CD4-positive, alpha-beta T cell (primary cell): ENCODE results near the gene PPP1R9A. TPM values are rescaled to one million over a fixed set of nuclear protein-coding genes. Genes with fewer than 3 reads are reported as not detected.

ENCODE experiments used
- ATAC-seq: fragments of 200-7000 bp; cut with Tn5 transposase; one replicate; pipeline ENCODE4 v1.10.0; 2022; ENCODE audit warnings: mild to moderate bottlenecking; ENCODE audit not compliant: poor library complexity
- CTCF ChIA-PET: fragments of 350-600 bp; sonication (Branson Sonifier 250); formaldehyde crosslinking; loops from one replicate; lab custom pipeline; 2021; ENCODE audit warnings: antibody characterized with exemption, inconsistent platforms; lab: Charles Lee
- POLR2A ChIA-PET: fragments of 350-600 bp; sonication (Branson Sonifier 250); formaldehyde crosslinking; loops from one replicate; lab custom pipeline; 2021; ENCODE audit warnings: antibody characterized with exemption, inconsistent platforms; lab: Charles Lee
- DNase-seq, 14 experiments: peaks; one replicate each; pipeline ENCODE4 v3.0.0-alpha.2; 2013 to 2020; ENCODE audit warnings: mixed read lengths in 2 of 14
- H3K27ac ChIP-seq, 2 donors: one replicate each; pipeline versions ENCODE4 v1.5.1 to v1.7.0; 2013; ENCODE audit warnings: low read length in 2 of 2, low read depth in 1 of 2, mild to moderate bottlenecking in 1 of 2
- H3K27me3 ChIP-seq, 2 experiments: 1 replicate in 1 of 2; 2 replicates in 1 of 2; pipeline versions ENCODE4 v1.6.1 to v1.7.0; 2013; ENCODE audit warnings: low read length in 2 of 2, control low read depth in 1 of 2, mild to moderate bottlenecking in 1 of 2, moderate library complexity in 1 of 2; ENCODE audit not compliant: insufficient read depth in 2 of 2, control insufficient read depth in 1 of 2
- H3K36me3 ChIP-seq: one replicate; pipeline ENCODE4 v1.6.1; 2013; ENCODE audit warnings: low read length, control low read depth; ENCODE audit not compliant: insufficient read depth
- H3K4me1 ChIP-seq: one replicate; pipeline ENCODE4 v1.6.1; 2013; ENCODE audit warnings: low read length, control low read depth; ENCODE audit not compliant: insufficient read depth
- H3K4me3 ChIP-seq: one replicate; pipeline ENCODE4 v1.5.1; 2013; ENCODE audit warnings: mild to moderate bottlenecking, low read length, moderate library complexity
- H3K9me3 ChIP-seq, 2 experiments: 1 replicate in 1 of 2; 2 replicates in 1 of 2; pipeline versions ENCODE4 v1.6.1 to v1.7.0; 2013; ENCODE audit warnings: low read length in 2 of 2, mild to moderate bottlenecking in 2 of 2, control low read depth in 1 of 2, moderate library complexity in 1 of 2; ENCODE audit not compliant: control insufficient read depth in 1 of 2, insufficient read depth in 1 of 2
- H3K27ac Mint-ChIP-seq: one replicate; pipeline ENCODE4 v1.8.0; 2020; ENCODE audit warnings: mixed read lengths
- H3K27me3 Mint-ChIP-seq: one replicate; pipeline ENCODE4 v1.8.0; 2021; ENCODE audit warnings: mixed read lengths
- H3K36me3 Mint-ChIP-seq: one replicate; pipeline ENCODE4 v1.8.0; 2021; ENCODE audit warnings: low read depth, mixed read lengths
- H3K4me1 Mint-ChIP-seq: one replicate; pipeline ENCODE4 v1.8.0; 2021; ENCODE audit warnings: low read depth, mixed read lengths
- H3K4me3 Mint-ChIP-seq: one replicate; pipeline ENCODE4 v1.8.0; 2020; ENCODE audit warnings: mild to moderate bottlenecking, mixed read lengths
- H3K9me3 Mint-ChIP-seq: one replicate; pipeline ENCODE4 v1.8.0; 2020; ENCODE audit warnings: mixed read lengths
- CTCF ChIP-seq: fragments of 200-600 bp; IDR thresholded peaks from one replicate; pipeline ENCODE4 v1.8.0; 2022; ENCODE audit warnings: antibody characterized with exemption, mild to moderate bottlenecking
- intact Hi-C, 2 experiments: fragments of 100-400 bp; cut with DNase I in 1 of 2; cut with micrococcal nuclease in 1 of 2; formaldehyde crosslinking; loops; one replicate each; pipeline versions ENCODE4 v1.15.1 to v1.9.0; 2023 to 2025; cut with DNase I, micrococcal nuclease
- total RNA-seq, 174 experiments: library from RNA in 2 of 174; stranded (reverse) in 2 of 174; gene quantifications; one replicate each; pipeline ENCODE4 v1.2.3 and lab custom pipeline; 2021 to 2026

The PPP1R9A gene
- total RNA-seq, 2 experiments from 2014 or later: not detected

DNA sequence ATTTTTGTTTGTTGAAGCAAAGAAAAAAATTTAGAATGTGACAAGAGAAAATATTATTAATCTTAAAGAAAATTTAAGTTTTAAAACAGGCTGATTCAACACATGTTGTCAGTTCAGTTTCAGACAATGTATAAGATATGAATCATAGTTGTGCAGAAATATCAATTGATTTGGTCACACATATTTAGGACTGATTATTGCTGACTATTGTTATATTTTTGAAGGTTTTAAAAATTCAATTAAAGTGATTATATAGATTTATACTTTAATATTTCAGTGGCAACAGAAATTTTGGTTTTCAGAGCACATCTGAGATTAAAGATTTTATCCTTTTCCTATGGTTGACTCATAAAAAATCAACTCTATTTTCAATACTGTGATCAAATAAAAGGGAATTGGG, 284.4 kb downstream of the PPP1R9A start:
- CTCF ChIA-PET: no interaction called here
- intact Hi-C loops: loop anchor here in 1 of 2 experiments (10.0 kb wide), 1 partner anchor 283 kb away; no protein-coding TSS in a partner anchor
- no peak overlapping the region for H3K4me3 Mint-ChIP-seq

GRCh38 chr7:95198863-95199262, 291.5 kb downstream of the PPP1R9A start:
- no peak for DNase-seq
- Mint-ChIP-seq H3K4me3 (no peak overlapping the region), H3K4me1 (no peaks in the 10 kb centered on the region), H3K27ac (no peak overlapping the region), H3K9me3 (no peaks in the 10 kb centered on the region), H3K27me3 (no peaks in the 10 kb centered on the region), H3K36me3 (no peaks in the 10 kb centered on the region)
- Histone ChIP-seq H3K9me3 (no peaks in the 10 kb centered on the region), H3K4me3 (no peak overlapping the region), H3K27ac (no peak overlapping the region), H3K4me1 (no peaks in the 10 kb centered on the region), H3K36me3 (no peaks in the 10 kb centered on the region), H3K27me3 (no peaks in the 10 kb centered on the region)
- ATAC-seq: no peak
- CTCF ChIA-PET: no interaction called here
- no peak for TF ChIP-seq CTCF
- POLR2A ChIA-PET: no interaction called here
- intact Hi-C loops: loop anchor here in 1 of 2 experiments (10.0 kb wide), 1 partner anchor 276 kb away; no protein-coding TSS in a partner anchor

More for the DNA sequence above, 284.4 kb downstream of the PPP1R9A start:
- Mint-ChIP-seq H3K9me3 (no peaks in the 10 kb centered on the region), H3K4me1 (no peaks in the 10 kb centered on the region), H3K36me3 (no peaks in the 10 kb centered on the region), H3K27me3 (no peaks in the 10 kb centered on the region), H3K27ac (no peak overlapping the region)
- peaks cover 0 to 4% of the 10 kb centered on the region in 2 experiments for H3K9me3 ChIP-seq
- no peak for TF ChIP-seq CTCF
- DNase-seq (no peak), ATAC-seq (no peak)
- no peaks in the 10 kb centered on the region for H3K4me1 ChIP-seq
- no peak overlapping the region for H3K4me3 ChIP-seq
- no peaks in the 10 kb centered on the region for H3K27me3 ChIP-seq
- H3K27ac ChIP-seq: no peak overlapping the region
- POLR2A ChIA-PET: no interaction called here
- no peaks in the 10 kb centered on the region for H3K36me3 ChIP-seq

DNA sequence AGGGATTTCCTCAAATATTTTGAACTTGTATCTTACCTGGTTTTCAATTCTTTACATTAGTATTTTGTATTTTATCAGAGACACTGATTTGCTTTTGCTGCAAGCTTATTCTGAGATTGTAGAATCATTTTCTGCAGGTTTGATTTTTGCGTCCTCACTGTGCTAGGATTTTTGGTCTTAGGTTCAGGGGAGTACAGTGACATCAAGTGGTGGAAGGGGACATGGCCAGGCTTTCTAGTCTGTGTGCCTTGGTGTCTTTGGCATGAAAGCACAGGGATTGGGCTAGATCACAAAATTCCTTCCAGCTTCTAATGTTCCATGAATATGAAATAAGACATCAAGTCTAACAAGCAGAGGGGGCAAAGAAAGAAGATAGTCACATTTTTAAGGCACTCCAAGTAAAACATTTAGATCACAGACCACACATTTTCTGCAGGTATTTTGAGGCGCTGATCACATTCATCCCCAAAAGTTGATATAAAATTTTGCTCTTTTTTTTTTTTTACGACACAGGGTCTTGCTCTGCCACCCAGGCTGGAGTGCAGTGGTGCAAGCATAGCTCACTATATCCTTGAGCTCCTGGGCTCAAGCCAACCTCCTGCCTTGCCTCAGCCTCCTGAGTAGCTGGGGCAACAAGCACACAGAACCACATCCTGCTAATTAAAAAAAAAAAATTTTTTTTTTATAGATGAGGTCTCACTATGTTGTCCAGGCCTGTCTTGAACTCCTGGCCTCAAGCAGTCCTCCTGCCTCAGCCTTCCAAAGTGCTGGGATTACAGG, 292.6 kb downstream of the PPP1R9A start:
- no peaks in the 10 kb centered on the region for H3K27me3 Mint-ChIP-seq
- ATAC-seq: no peak
- H3K4me1 ChIP-seq: no peaks in the 10 kb centered on the region
- H3K36me3 ChIP-seq: no peaks in the 10 kb centered on the region
- TF ChIP-seq CTCF: no peak
- H3K4me3 Mint-ChIP-seq: no peak overlapping the region
- no peaks in the 10 kb centered on the region for H3K27me3 ChIP-seq
- no peaks in the 10 kb centered on the region for H3K36me3 Mint-ChIP-seq
- H3K4me3 ChIP-seq: no peak overlapping the region
- no peaks in the 10 kb centered on the region for H3K4me1 Mint-ChIP-seq
- CTCF ChIA-PET: no interaction called here
- no peak overlapping the region for H3K27ac Mint-ChIP-seq
- intact Hi-C loops: loop anchor here in 1 of 2 experiments (10.0 kb wide), 1 partner anchor 275 kb away; no protein-coding TSS in a partner anchor
- POLR2A ChIA-PET: no interaction called here
- H3K9me3 ChIP-seq: no peaks in the 10 kb centered on the region
- H3K27ac ChIP-seq: no peak overlapping the region
- no peaks in the 10 kb centered on the region for H3K9me3 Mint-ChIP-seq
- peak in 1 of 14 experiments; percentile 1 for DNase-seq
